ENCODE results near the gene B4GALT7.
"Not testable (repeated sequence)": the region's sequence is repeated elsewhere in the genome, so short reads cannot be mapped to it uniquely, and the experiment has no call there.

The B4GALT7 gene

GRCh38 chr5:177610131-177610769 lies 10.3 kb downstream of the B4GALT7 start:
- DNase-seq: no peak

- no peak for DNase-seq
Measured at GRCh38 chr5:177610770-177611445, 11.0 kb downstream of the B4GALT7 start.

- DNase-seq: no peak
Measured at GRCh38 chr5:177611446-177612214, 11.7 kb downstream of the B4GALT7 start.

GRCh38 chr5:177612215-177612673 lies 12.3 kb downstream of the B4GALT7 start:
- no peak for DNase-seq

- DNase-seq: no peak
Measured at GRCh38 chr5:177620560-177620959, 20.6 kb downstream of the B4GALT7 start.

- not testable (repeated sequence) for DNase-seq
Measured at GRCh38 chr5:177624172-177624571, 24.2 kb downstream of the B4GALT7 start.

GRCh38 chr5:177630186-177630585 lies 30.3 kb downstream of the B4GALT7 start:
- not testable (repeated sequence) for DNase-seq

- not testable (repeated sequence) for DNase-seq
Measured at GRCh38 chr5:177634912-177635311, 35.0 kb downstream of the B4GALT7 start.

GRCh38 chr5:177645462-177645861 lies 45.5 kb downstream of the B4GALT7 start:
- DNase-seq: not testable (repeated sequence)

- DNase-seq: not testable (repeated sequence)
Measured at GRCh38 chr5:177651235-177651634, 51.3 kb downstream of the B4GALT7 start.

GRCh38 chr5:177657846-177658245 lies 57.9 kb downstream of the B4GALT7 start:
- DNase-seq: not testable (repeated sequence)

GRCh38 chr5:177658542-177658941 lies 58.6 kb downstream of the B4GALT7 start:
- DNase-seq: not testable (repeated sequence)

Measured in CD4-positive, alpha-beta T cell treated with Interleukin-4 for 1 hour (primary cell).